ENCODE results near the gene ERMARD.

ERMARD gene

DNA sequence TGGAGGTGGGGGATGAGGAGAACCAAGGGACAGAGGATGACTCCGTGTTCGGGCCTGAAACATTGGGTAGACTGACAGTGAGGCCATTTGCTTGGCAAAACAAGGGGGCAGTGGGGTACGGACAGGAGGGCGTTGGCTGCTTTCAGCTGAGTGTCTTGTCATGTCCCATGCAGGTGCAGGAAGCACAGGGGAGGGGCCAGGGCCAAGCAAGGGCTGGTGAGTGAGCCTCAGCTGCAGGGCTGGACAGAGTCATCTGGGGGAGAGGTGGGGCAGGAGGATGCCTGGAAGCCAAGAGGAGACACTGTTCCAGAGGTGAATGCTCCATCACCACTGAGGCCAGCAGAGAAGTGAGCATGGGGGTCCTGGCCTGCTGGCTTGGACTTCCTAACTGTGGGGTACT is 78.4 kb downstream of the ERMARD start:
- DNase-seq = no peak

DNA sequence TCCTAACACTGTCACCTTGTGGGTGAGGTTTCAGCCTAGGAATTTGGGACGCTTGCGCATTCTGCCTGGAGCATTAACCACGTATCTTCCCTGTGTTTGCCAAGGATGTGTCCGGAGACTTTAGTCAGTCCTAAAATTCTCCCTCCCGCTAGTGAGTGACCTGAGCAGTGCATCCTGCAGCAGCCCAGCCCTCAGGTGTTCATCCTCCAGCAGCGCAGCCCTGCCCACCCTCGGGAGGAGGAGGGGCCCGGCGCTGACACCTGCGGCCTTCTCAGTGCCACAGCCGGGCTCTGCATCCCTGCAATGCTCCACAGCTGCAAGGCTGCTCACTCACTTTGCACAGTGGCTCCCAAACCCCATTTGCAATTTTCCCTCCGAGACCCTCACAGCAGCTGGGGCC is 79.5 kb downstream of the ERMARD start:
- DNase-seq = no peak
